ENCODE measurements around the gene APOL1.

APOL1 gene

DNA sequence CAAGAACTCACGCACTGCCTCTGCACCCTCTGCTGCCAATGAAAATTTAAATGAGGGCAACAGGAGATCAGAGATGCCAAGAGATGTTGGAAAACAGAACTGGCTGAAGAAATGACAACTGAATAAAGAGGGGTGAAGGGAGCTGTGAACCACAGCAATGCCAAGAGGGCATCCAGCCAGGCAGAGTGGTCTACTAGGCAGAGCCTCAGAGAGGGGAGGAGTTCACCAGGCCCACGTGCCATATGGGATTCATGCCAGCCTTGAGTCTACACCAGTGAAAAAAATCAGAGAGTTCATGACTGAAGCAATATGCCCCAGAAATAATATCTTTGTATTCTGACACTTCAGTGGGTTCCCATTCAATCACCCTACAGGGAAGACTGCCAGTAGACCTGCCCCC is 18.0 kb upstream of the APOL1 start:
- TF ChIP-seq EZH2 (IDR thresholded peaks at IDR 0.05; ENCODE audit: borderline replicate concordance, low read length), result no peak
- TF ChIP-seq, protein P1, sequence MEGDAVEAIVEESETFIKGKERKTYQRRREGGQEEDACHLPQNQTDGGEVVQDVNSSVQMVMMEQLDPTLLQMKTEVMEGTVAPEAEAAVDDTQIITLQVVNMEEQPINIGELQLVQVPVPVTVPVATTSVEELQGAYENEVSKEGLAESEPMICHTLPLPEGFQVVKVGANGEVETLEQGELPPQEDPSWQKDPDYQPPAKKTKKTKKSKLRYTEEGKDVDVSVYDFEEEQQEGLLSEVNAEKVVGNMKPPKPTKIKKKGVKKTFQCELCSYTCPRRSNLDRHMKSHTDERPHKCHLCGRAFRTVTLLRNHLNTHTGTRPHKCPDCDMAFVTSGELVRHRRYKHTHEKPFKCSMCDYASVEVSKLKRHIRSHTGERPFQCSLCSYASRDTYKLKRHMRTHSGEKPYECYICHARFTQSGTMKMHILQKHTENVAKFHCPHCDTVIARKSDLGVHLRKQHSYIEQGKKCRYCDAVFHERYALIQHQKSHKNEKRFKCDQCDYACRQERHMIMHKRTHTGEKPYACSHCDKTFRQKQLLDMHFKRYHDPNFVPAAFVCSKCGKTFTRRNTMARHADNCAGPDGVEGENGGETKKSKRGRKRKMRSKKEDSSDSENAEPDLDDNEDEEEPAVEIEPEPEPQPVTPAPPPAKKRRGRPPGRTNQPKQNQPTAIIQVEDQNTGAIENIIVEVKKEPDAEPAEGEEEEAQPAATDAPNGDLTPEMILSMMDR (IDR thresholded peaks at IDR 0.05; ENCODE audit: low read length), result no peak
- Histone ChIP-seq H3K4me1 (ENCODE audit: insufficient read depth, low read length, severe bottlenecking) (peaks cover 33% of the 10 kb centered on the region), H3K4me2 (ENCODE audit: low read length) (no peak overlapping the region), H3K79me2 (ENCODE audit: insufficient read depth, low read length) (peaks cover 12% of the 10 kb centered on the region; the same call in 1 of the 2 replicates), H3K4me3 (ENCODE audit: low read depth, low read length, poor library complexity, severe bottlenecking) (no peak overlapping the region), H4K20me1 (ENCODE audit: insufficient read depth, low read length) (no peaks in the 10 kb centered on the region), H2AFZ (ENCODE audit: low read length) (no peak overlapping the region), H3K27ac (ENCODE audit: low read depth, low read length, poor library complexity, severe bottlenecking) (no peak overlapping the region), H3F3A (ENCODE audit: insufficient read depth, low read length) (no peaks in the 10 kb centered on the region), H3K9ac (ENCODE audit: low read length) (no peak overlapping the region), H3K9me3 (ENCODE audit: low read length) (no peaks in the 10 kb centered on the region), H3K36me3 (ENCODE audit: insufficient read depth, low read length) (peaks cover 55% of the 10 kb centered on the region), H3K27me3 (ENCODE audit: insufficient read depth, low read length) (no peaks in the 10 kb centered on the region), H3K9me2 (ENCODE audit: low read depth, low read length) (no peaks in the 10 kb centered on the region)

DNA sequence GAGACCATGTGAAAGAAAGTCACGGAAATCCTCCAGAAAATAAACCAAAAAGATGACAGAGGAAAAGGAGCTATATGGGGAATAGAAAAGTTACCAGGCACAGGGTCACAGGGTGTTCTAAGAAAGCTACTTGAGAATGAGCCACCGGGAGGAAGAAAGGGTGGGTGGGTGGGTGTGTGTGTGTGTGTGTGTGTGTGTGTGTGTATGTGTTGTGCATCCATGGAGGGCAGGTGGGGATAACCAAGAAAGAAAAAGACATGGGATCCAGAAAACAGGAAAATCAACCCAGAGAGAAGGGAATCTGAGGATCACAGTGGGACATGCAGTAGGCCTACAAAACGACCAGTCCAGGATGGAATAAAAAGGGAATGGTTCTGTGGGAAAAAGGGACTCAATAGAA is 17.3 kb upstream of the APOL1 start:
- Histone ChIP-seq H3K4me2 (ENCODE audit: low read length) (no peak overlapping the region), H3K36me3 (ENCODE audit: insufficient read depth, low read length) (peaks cover 49% of the 10 kb centered on the region), H3F3A (ENCODE audit: insufficient read depth, low read length) (no peaks in the 10 kb centered on the region), H2AFZ (ENCODE audit: low read length) (no peak overlapping the region), H3K79me2 (ENCODE audit: insufficient read depth, low read length) (peaks cover 12% of the 10 kb centered on the region; the same call in 1 of the 2 replicates), H3K27me3 (ENCODE audit: insufficient read depth, low read length) (no peaks in the 10 kb centered on the region), H3K4me1 (ENCODE audit: insufficient read depth, low read length, severe bottlenecking) (peaks cover 35% of the 10 kb centered on the region), H3K9ac (ENCODE audit: low read length) (no peak overlapping the region), H3K27ac (ENCODE audit: low read depth, low read length, poor library complexity, severe bottlenecking) (no peak overlapping the region), H3K9me3 (ENCODE audit: low read length) (no peaks in the 10 kb centered on the region), H4K20me1 (ENCODE audit: insufficient read depth, low read length) (no peaks in the 10 kb centered on the region), H3K9me2 (ENCODE audit: low read depth, low read length) (no peaks in the 10 kb centered on the region), H3K4me3 (ENCODE audit: low read depth, low read length, poor library complexity, severe bottlenecking) (no peak overlapping the region)
- no peak for TF ChIP-seq EZH2 (IDR thresholded peaks at IDR 0.05; ENCODE audit: borderline replicate concordance, low read length)
- TF ChIP-seq, protein P1 (IDR thresholded peaks at IDR 0.05; ENCODE audit: low read length), result no peak

DNA sequence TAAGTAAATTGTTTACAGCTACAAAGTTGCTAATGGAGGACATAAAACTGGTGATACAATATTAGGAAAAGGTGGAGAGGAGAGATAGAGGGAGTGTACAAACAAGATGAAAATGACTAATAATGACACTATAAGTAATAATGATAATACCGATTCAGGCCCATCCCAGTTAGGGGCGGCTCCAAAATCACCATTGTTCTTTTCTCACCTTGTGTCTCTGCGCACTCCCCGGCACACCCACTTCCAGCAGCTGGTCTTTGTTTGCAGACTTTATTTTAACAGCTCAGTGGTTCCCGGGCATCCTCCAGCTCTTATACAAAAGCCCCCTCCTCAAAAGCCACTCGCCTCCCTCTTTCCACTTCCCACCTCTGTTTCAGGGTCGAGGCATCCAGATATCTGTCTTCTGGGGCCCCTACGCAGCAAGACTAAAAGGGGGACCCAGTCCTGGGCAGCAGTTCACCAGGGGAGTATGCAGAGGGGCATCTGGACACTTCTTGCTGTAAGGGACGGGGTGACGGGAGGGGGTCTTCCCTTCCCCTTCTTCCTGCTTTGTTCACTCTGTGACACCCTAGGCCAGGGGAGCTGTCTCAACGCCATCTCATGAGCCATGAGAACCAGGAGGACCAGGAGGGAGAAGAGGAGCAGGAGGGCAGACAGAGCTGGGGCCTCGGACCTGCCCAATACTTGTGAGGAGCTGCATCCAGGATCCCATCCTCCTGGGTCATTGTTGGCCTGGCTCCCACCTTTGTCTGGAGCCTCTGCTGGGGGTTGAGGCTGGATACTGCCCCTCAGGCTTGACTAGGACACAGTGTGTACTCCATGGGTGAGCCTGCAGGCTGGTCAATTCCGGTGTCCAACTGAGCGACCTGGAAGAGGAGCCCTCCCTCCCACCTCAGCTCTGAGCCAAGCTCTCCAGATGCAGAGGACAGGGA is 16.3 kb upstream of the APOL1 start:
- TF ChIP-seq EZH2 (IDR thresholded peaks at IDR 0.05; ENCODE audit: borderline replicate concordance, low read length), result no peak
- TF ChIP-seq, protein P1 (IDR thresholded peaks at IDR 0.05; ENCODE audit: low read length), result no peak
- Histone ChIP-seq H3K9me3 (ENCODE audit: low read length) (no peaks in the 10 kb centered on the region), H3K4me1 (ENCODE audit: insufficient read depth, low read length, severe bottlenecking) (peaks cover 35% of the 10 kb centered on the region), H3K27ac (ENCODE audit: low read depth, low read length, poor library complexity, severe bottlenecking) (no peak overlapping the region), H3K9ac (ENCODE audit: low read length) (peak overlapping the region; percentile 97; the same call in 1 of the 2 replicates), H3K79me2 (ENCODE audit: insufficient read depth, low read length) (peaks cover 12% of the 10 kb centered on the region; the same call in 1 of the 2 replicates), H3K4me2 (ENCODE audit: low read length) (peak overlapping the region; percentile 97; the same call in 1 of the 2 replicates), H3K4me3 (ENCODE audit: low read depth, low read length, poor library complexity, severe bottlenecking) (peak overlapping the region; percentile 98), H4K20me1 (ENCODE audit: insufficient read depth, low read length) (no peaks in the 10 kb centered on the region), H3F3A (ENCODE audit: insufficient read depth, low read length) (no peaks in the 10 kb centered on the region), H3K27me3 (ENCODE audit: insufficient read depth, low read length) (no peaks in the 10 kb centered on the region), H3K36me3 (ENCODE audit: insufficient read depth, low read length) (peaks cover 39% of the 10 kb centered on the region), H2AFZ (ENCODE audit: low read length) (no peak overlapping the region), H3K9me2 (ENCODE audit: low read depth, low read length) (no peaks in the 10 kb centered on the region)
